Motor neuron (in vitro differentiated cells): ENCODE data around the gene EIF4E3. TPM values are rescaled to one million over a fixed set of nuclear protein-coding genes. Genes with fewer than 3 reads are reported as not detected.

ENCODE experiments used
- ATAC-seq, 8 experiments: fragments of 200-7000 bp; cut with Tn5 transposase; replicated peaks in 6 of 8; 2 replicates each; pipeline ENCODE4 v1.8.0; 2021; ENCODE audit warnings: mild to moderate bottlenecking in 8 of 8, moderate library complexity in 8 of 8
- H3K27ac ChIP-seq, 2 donors: fragments of 250-450 bp; sonication (Bioruptor Pico); 2 replicates each; pipeline ENCODE4 v1.9.0; 2021; ENCODE audit warnings: antibody characterized with exemption in 2 of 2, mild to moderate bottlenecking in 2 of 2, moderate library complexity in 1 of 2
- H3K4me1 ChIP-seq, 2 donors: fragments of 250-450 bp; sonication (Bioruptor Pico); replicated peaks in 1 of 2; 2 replicates each; pipeline ENCODE4 v1.6.1; 2021; ENCODE audit warnings: antibody characterized with exemption in 2 of 2, mild to moderate bottlenecking in 2 of 2, moderate library complexity in 1 of 2
- H3K4me3 ChIP-seq, 5 donors: fragments of 250-450 bp; sonication (Bioruptor Pico); 2 replicates each; pipeline ENCODE4 v1.9.0; 2021; ENCODE audit warnings: antibody characterized with exemption in 5 of 5, mild to moderate bottlenecking in 5 of 5, moderate library complexity in 4 of 5
- WGBS, 10 experiments: fragments of 450-650 bp; shearing (Covaris generic); methylation state at CpG; one replicate each; pipeline ENCODE4 v1.0.0; 2022; 5-methylcytosine and 5-hydroxymethylcytosine counted together
- in situ Hi-C, 9 experiments: fragments of 400-800 bp; cut with MboI; loops; one replicate each; pipeline ENCODE4 v1.15.0; 2021; ENCODE audit warnings: low sequenced_read_pairs in 9 of 9, low pct_unique_long_range_greater_than_20kb in 2 of 9; ENCODE audit not compliant: unreplicated experiment in 9 of 9
- total RNA-seq, 8 experiments: library from RNA; unstranded; fragments of 300-600 nt; gene quantifications; 2 replicates each; pipeline versions ENCODE4 v1.2.3 to v1.2.4, GENCODE V29; 2022

Gene EIF4E3
- total RNA-seq, 8 experiments from 2014 or later, result 1.2 to 9.4 (median 5.6) TPM

DNA sequence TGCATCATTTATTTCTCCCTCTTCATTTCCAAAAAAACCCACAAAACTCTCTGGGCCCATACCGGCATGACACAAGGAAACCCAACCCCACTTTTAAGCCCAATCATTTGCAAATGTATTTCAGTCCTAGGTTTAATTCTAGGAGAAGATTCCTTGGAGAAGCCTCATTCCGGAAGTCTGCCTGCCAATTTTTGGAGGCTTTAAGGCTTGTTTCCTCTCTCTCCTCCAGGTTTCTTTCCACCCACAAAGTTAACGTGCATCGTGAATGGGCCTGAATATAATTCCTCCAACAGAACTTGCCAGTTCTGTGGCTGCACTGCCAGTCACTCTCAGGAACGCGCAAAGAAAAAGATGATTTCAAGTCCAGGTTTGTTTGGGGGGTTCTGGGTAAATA lies 71.8 kb downstream of the EIF4E3 start:
- Histone ChIP-seq H3K4me1 (peaks cover 10 to 22% of the 10 kb centered on the region in 2 donors), H3K4me3 (no peak overlapping the region), H3K27ac (no peak overlapping the region)
- ATAC-seq, result no peak
- in situ Hi-C loops, result loop anchor here in 3 of 9 experiments (25.0 kb wide), 1 partner anchor 1591 kb away; no protein-coding TSS in a partner anchor
- 17 to 100% (median 85%) methylated on average over 1 to 6 of the region's 6 CpGs; no CpG with 5 or more reads in 1 of the 10 experiments for WGBS, 10 experiments

DNA sequence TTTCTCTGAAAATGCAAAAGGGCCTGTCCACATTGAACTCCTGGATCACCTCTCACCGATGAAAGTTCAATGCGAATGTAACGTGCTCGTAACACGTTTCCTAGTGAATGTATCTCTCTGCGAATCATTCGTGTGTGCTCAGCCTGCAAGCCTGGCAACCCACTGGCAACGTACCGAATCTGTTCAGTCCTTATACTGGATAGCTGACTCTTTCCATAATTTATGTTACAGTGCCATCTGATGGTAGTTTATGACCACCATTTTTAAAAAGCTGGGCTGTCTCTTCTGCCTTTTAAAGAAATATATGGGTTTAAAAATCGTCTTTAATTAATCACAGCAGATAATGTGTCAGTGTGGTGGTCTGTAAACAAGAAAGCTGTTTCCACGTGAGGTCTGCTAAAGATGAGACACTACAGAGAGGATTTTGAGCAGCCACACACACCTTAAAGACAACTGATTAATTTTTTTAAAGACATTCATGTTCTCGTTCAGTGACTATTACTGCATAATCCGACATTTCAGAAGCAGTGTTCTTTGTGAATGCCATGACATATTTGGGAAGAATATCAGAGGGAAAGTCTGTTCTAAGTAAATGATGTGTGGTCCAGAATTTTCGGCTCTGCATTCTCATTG lies 72.3 kb downstream of the EIF4E3 start:
- H3K27ac ChIP-seq, result no peak overlapping the region
- peaks cover 5 to 17% of the 10 kb centered on the region in 2 donors for H3K4me1 ChIP-seq
- ATAC-seq, result peak; percentile 67 to 92 (median 77)
- in situ Hi-C loops, result loop anchor here in 3 of 9 experiments (25.0 kb wide), 1 partner anchor 1591 kb away; no protein-coding TSS in a partner anchor
- no peak overlapping the region for H3K4me3 ChIP-seq
- WGBS, 10 experiments, result 21 to 70% (median 38%) methylated on average over 3 to 14 of the region's 14 CpGs

DNA sequence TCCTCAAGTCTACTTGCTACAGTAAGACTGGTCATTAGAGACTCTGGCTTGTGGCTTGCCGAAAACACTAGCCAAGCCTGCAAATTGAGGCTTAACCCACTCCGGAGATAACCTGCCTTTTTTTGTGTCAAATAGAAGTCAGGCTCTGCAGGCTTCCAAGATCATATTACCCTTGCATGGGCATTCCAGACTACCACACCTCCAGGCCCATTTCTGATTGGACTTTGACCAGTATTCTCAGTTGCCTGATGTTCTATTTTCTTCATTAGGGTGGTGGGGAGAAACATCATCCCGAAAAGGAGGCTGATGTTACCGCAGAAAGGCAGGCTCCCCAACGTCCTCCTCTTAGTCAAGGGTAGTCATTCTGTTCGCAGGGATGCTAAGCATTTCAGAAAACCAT lies 73.6 kb downstream of the EIF4E3 start:
- in situ Hi-C loops, result loop anchor here in 3 of 9 experiments (25.0 kb wide), 1 partner anchor 1589 kb away; no protein-coding TSS in a partner anchor
- WGBS, 10 experiments, result 79 to 100% (median 92%) methylated on average over 1 to 6 of the region's 6 CpGs; no CpG with 5 or more reads in 2 of the 10 experiments
- H3K27ac ChIP-seq, result no peak overlapping the region

DNA sequence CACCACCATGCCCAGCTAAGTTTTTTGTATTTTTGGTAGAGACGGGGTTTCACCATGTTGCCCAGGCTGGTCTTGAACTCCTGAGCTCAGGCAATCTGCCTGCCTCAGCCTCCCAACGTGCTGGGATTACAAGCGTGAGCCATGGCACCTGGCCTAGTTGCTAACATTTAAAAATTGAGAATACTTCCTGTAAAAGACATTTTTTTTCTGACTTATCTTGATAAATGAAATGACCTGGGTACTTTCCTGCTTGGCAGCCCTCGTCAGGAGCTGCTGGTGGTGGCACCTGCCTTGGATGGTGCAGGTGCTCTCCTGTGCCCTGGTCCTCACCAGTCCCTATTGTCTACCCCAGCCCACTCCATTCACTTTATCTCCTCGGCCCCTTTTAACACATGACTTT lies 74.8 kb downstream of the EIF4E3 start:
- Histone ChIP-seq H3K27ac (no peak overlapping the region), H3K4me1 (peaks cover 3 to 15% of the 10 kb centered on the region in 2 donors), H3K4me3 (no peak overlapping the region)
- ATAC-seq, result no peak
- in situ Hi-C loops, result loop anchor here in 3 of 9 experiments (25.0 kb wide), 1 partner anchor 1588 kb away; no protein-coding TSS in a partner anchor
- WGBS, 10 experiments, result 66 to 94% (median 89%) methylated on average over 1 to 5 of the region's 5 CpGs; no CpG with 5 or more reads in 2 of the 10 experiments

More for the DNA sequence above, 73.6 kb downstream of the EIF4E3 start:
- Histone ChIP-seq H3K4me3 (no peak overlapping the region), H3K4me1 (peaks cover 0 to 12% of the 10 kb centered on the region in 2 donors)
- no peak for ATAC-seq

DNA sequence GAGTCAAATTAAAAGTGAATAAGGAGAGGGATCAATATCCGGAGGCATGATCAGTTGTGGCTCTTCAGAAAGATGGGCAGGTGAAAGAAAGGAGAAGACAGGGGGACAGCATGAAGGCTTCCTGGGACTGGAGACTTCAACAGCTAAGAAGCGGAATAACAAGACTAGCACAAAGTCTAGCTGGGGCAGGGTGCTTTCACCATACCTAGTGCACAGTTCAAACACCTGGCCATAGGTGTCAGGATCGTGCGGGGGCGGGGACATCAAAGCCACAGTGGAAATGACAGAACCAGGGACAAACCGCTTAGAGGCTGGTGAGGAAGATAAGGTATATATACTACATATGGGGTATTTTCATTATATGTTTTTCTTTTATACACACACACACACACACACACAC lies 75.4 kb downstream of the EIF4E3 start:
- peaks cover 3 to 15% of the 10 kb centered on the region in 2 donors for H3K4me1 ChIP-seq
- H3K27ac ChIP-seq, result no peak overlapping the region
- ATAC-seq, result no peak
- WGBS, 10 experiments, result 56 to 100% (median 78%) methylated on average over 1 to 5 of the region's 6 CpGs; no CpG with 5 or more reads in 1 of the 10 experiments
- no peak overlapping the region for H3K4me3 ChIP-seq
- in situ Hi-C loops, result loop anchor here in 3 of 9 experiments (25.0 kb wide), 1 partner anchor 1587 kb away; no protein-coding TSS in a partner anchor

DNA sequence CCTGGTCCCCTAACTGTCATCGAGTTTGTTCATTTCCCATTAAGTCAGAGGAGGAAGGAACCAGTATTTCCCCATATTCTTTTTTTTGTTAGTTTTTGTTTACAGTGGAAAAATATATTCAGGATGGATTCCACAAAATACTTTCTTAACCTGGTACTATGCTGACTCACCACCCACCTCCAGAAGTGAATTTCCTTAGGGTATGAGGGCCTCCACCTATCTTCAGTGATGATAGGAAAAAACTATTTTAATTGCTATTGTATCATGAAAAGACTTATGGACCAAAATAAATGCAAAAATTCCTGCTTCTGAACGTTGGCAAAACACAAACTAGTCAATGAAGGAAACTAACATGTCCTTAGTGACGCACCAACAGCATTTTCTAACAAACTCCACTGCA lies 77.5 kb downstream of the EIF4E3 start:
- ATAC-seq, result no peak
- H3K4me1 ChIP-seq, result peaks cover 3 to 9% of the 10 kb centered on the region in 2 donors
- 51 to 84% (median 73%) methylated on average over 1 to 3 of the region's 3 CpGs; no CpG with 5 or more reads in 2 of the 10 experiments for WGBS, 10 experiments
- in situ Hi-C loops, result no loop called here
- H3K4me3 ChIP-seq, result no peak overlapping the region
- no peak overlapping the region for H3K27ac ChIP-seq

DNA sequence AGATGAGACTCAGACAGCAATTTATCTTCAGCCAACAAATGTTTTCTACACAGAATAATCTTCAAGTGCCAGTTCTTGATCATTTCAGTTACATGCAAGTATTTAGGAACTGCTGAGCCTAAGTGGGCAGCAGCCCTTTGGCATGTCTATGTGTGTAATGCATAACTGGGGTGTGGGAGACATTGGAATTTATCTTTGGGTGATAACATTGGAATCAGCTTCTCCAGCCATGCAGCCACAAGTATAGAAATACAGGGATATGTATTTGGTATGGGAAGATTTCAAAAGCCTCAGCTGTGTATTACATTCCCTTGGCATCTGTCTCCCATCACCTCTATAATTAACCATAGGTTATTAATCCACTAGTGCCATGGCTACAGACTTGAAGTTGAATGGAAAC lies 78.2 kb downstream of the EIF4E3 start:
- in situ Hi-C loops, result no loop called here
- ATAC-seq, result no peak
- Histone ChIP-seq H3K4me1 (peaks cover 2 to 3% of the 10 kb centered on the region in 2 donors), H3K4me3 (no peak overlapping the region), H3K27ac (no peak overlapping the region)

DNA sequence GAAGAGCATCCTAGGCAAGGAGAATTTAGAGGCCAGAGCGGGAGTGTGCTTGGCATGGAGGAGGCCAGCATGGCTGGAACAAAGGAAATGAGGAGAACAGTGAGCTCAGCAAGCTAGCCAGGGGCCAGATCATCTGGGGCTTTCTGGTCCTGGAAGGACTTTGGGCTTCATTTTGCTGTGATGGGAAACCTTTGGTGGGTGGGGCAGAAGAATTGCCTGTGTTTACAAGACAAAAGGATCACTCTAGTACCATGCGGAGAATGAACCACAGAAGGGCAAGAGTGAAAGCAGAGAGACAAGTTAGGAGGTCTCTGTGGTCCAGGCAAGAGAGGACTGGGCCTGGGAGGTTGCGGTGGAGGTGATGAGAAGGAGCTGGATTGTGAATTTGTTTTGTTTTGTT lies 80.1 kb downstream of the EIF4E3 start:
- Histone ChIP-seq H3K4me3 (no peak overlapping the region), H3K4me1 (peaks cover 2 to 3% of the 10 kb centered on the region in 2 donors), H3K27ac (no peak overlapping the region)
- in situ Hi-C loops, result no loop called here
- 57 to 100% (median 93%) methylated on average over 1 to 3 of the region's 3 CpGs; no CpG with 5 or more reads in 2 of the 10 experiments for WGBS, 10 experiments
- no peak for ATAC-seq

DNA sequence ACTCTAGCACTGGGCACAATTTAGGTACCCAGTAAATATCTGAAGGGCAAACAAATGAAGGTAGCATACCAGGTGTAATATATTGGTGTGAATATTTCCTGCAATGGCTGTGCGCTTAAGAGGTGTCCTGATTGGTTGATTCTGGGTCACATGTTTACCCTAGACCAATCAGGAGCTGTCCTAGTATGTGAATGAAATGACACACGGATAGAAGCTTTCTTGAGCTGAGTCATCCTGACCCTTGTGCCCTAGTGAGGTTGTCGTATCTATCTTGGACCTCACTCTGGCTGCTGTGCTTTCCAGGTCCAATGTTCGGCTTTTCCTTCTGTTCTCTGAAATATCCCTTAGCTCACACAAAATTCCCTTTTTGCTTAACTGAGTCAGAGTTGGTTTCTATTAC lies 83.5 kb downstream of the EIF4E3 start:
- Histone ChIP-seq H3K27ac (no peak overlapping the region), H3K4me1 (peaks cover 3% of the 10 kb centered on the region in 2 donors), H3K4me3 (no peak overlapping the region)
- ATAC-seq, result peak in 2 of 8 experiments; percentile 48 to 62
- 56 to 100% (median 88%) methylated on average over 1 to 4 of the region's 4 CpGs; no CpG with 5 or more reads in 3 of the 10 experiments for WGBS, 10 experiments
- in situ Hi-C loops, result no loop called here

DNA sequence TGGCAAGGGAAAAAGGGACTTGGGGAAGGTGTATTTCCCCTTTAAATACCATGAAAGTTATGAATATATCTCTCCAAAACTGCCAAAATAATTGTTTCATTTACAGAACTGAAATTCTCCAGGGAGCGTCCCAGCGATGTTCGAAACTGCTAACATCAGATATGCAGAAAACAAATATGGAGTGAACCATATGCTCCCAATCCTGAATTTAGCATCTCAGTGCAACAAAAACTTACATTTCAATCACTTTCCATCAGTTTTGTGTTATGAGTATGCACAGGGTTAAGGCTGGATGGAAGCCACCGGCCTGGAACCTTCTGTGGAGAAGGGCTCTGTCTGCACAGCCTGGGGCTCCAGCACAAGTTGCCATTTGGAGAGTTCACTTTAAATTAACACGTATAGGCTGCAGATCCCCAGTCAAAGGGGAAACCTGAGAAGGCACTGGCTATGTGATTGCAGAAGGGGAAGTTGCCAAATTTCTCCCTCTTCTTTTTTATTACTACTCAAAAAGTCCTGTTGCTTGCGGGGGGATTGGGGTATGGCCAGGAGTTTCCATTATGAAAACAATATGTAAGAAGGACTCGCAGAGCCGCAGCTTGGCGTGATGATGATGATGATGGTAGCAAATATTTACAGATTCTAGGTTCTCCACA lies 84.7 kb downstream of the EIF4E3 start:
- Histone ChIP-seq H3K27ac (no peak overlapping the region), H3K4me1 (peaks cover 0 to 2% of the 10 kb centered on the region in 2 donors), H3K4me3 (no peak overlapping the region)
- in situ Hi-C loops, result no loop called here
- 74 to 100% (median 90%) methylated on average over 2 to 9 of the region's 9 CpGs for WGBS, 10 experiments
- ATAC-seq, result no peak

DNA sequence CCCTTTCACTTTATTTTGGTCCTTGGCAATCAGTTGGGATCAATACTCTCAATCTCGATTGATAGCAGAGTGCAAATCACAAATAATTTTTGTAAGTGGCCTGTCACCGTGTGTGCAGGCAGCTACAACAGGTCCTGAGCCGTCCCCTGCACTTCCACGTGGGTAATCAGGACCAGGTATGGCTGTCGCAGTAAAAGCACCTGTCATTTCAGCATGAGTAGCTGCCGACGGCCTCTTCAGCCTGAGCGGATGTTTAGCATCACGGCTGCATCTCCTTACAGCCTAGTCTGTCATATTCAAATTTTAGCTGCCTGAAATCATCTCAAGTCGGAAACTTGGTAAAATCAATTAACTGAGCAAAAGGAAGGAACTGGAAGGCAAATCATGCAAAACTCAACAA lies 88.7 kb downstream of the EIF4E3 start:
- ATAC-seq, result peak in 3 of 8 experiments; percentile 8 to 46 (median 26)
- in situ Hi-C loops, result no loop called here
- WGBS, 10 experiments, result 58 to 97% (median 85%) methylated on average over 3 to 10 of the region's 10 CpGs
- Histone ChIP-seq H3K4me1 (peaks cover 0 to 2% of the 10 kb centered on the region in 2 donors), H3K4me3 (no peak overlapping the region), H3K27ac (no peak overlapping the region)

DNA sequence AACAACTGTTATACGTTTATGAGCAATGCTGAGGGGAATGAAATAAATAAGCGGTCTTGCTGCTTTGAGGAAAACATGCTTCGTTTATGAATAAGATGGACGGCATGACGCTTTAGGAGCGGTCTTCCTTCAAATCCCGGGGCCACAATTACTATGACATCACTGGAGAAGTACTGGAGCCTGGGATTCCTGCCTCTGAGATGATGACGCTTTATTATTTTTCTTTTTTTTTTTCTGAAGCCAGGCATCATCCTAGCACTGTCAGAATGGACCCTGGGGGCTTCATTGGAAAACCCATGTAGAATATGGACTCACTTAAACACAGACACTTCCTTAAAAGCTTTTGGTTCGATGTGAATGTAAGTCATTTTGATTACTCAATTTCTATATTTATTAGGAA lies 89.2 kb downstream of the EIF4E3 start:
- ATAC-seq, result peak in 5 of 8 experiments; percentile 49 to 81 (median 76)
- H3K27ac ChIP-seq, result no peak overlapping the region
- in situ Hi-C loops, result no loop called here
- WGBS, 10 experiments, result 44 to 90% (median 81%) methylated on average over 3 to 9 of the region's 9 CpGs; no CpG with 5 or more reads in 2 of the 10 experiments
- H3K4me3 ChIP-seq, result no peak overlapping the region
- peaks cover 0 to 2% of the 10 kb centered on the region in 2 donors for H3K4me1 ChIP-seq

DNA sequence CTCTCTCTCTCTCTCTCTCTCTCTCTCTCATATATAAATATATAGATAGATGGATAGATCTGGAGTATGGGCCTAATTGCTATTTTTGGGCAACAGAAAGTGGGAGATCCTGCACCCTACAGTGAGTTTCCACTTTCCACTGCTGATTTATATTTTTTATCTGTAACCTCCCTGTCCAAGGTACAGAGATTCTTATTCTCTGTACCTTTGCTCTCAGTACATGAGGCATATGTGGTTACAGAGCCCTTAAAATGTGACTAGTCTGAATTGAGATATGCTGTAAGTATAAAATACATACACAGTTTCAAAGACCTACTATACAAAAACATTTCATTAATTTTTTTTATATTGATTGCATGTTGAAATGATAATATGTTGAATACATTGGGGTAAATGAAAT lies 90.5 kb downstream of the EIF4E3 start:
- ATAC-seq, result no peak
- in situ Hi-C loops, result no loop called here
- Histone ChIP-seq H3K27ac (no peak overlapping the region), H3K4me3 (no peak overlapping the region), H3K4me1 (peaks cover under 1 to 2% of the 10 kb centered on the region in 2 donors)
